Prostate gland (tissue), 2 donors: ENCODE data around the gene ASIC1.

ENCODE experiments used
- CTCF ChIP-seq, 4 experiments: fragments of 200-600 bp in 2 of 4; fragments of 450-650 bp in 2 of 4; sonication (generic) in 2 of 4; IDR thresholded peaks; 1 replicate in 3 of 4; 2 replicates in 1 of 4; pipeline ENCODE4 v1.5.1; 2016 to 2019; ENCODE audit warnings: antibody characterized with exemption in 4 of 4, mild to moderate bottlenecking in 2 of 4, moderate library complexity in 2 of 4
- POLR2A ChIP-seq: fragments of 450-650 bp; IDR thresholded peaks from one replicate; pipeline ENCODE4 v1.6.1; 2016; ENCODE audit warnings: antibody characterized with exemption, mild to moderate bottlenecking
- POLR2AphosphoS5 ChIP-seq: sonication (generic); formaldehyde crosslinking; IDR thresholded peaks from one replicate; pipeline ENCODE4 v1.6.1; 2017; ENCODE audit warnings: antibody characterized with exemption

- TF ChIP-seq CTCF (IDR thresholded peaks at IDR 0.05), result no peak
- no peak for TF ChIP-seq POLR2A
- no peak for TF ChIP-seq POLR2AphosphoS5
These were observed 4.7 kb downstream of the ASIC1 start for GRCh38 chr12:50061946-50062686.
